ENCODE measurements around the gene MACROD2.

DNA sequence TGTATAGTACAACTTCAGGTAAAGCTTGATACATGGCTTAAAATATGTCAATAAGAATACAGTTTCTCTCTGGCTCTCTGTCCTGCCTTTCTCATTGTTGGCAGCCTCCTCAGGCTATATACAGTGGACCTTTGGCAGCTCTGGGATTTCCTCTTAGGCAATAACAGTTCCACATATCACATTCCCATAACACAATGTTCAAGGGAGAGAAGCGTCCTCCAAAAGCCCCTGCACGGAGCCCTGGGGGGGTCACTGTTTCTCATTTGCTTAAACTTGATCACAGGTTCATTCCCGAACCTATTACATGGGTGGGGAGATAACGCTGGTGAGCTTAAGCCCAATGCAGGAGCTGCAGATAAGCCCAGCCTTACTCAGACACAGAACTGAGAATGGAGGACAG lies 346.5 kb downstream of the MACROD2 start:
- no peak for TF ChIP-seq REST (IDR thresholded peaks at IDR 0.05; ENCODE audit: insufficient read depth in 1 of 2, low read depth in 2 of 2, low read length in 2 of 2)
- TF ChIP-seq TAF1 (IDR thresholded peaks at IDR 0.05; ENCODE audit: borderline replicate concordance, insufficient read depth, low read length), result no peak
